BLaER1 treated with 17β-estradiol and CSF1 and Interleukin-3, amounts not matched to agents 10 nM and 100 nM (cell line): Measurements from ENCODE around the gene RNF34.
"Not testable (repeated sequence)": the region's sequence is repeated elsewhere in the genome, so short reads cannot be mapped to it uniquely, and the experiment has no call there.

Experiments
- H3K27ac ChIP-seq, 11 experiments: shearing (Covaris generic); formaldehyde crosslinking; 2 replicates each; pipeline ENCODE4 v1.8.1; 2022
- H3K27me3 ChIP-seq, 11 experiments: shearing (Covaris generic); formaldehyde crosslinking; 2 replicates each; pipeline ENCODE4 v1.8.1; 2022
- H3K36me3 ChIP-seq, 11 experiments: shearing (Covaris generic); formaldehyde crosslinking; 2 replicates each; pipeline ENCODE4 v1.8.1; 2022
- H3K4me1 ChIP-seq, 10 experiments: shearing (Covaris generic); formaldehyde crosslinking; 2 replicates each; pipeline ENCODE4 v1.8.1; 2022
- H3K4me2 ChIP-seq, 11 experiments: shearing (Covaris generic); formaldehyde crosslinking; 2 replicates each; pipeline ENCODE4 v1.8.1; 2022
- H3K4me3 ChIP-seq, 10 experiments: shearing (Covaris generic); formaldehyde crosslinking; 2 replicates each; pipeline ENCODE4 v1.8.1; 2022
- H3K9ac ChIP-seq, 11 experiments: shearing (Covaris generic); formaldehyde crosslinking; 2 replicates each; pipeline ENCODE4 v1.8.1; 2022
- H3K9me3 ChIP-seq, 11 experiments: shearing (Covaris generic); formaldehyde crosslinking; replicated peaks in 1 of 11; 2 replicates each; pipeline ENCODE4 v1.8.1; 2022
- H4K20me1 ChIP-seq, 11 experiments: shearing (Covaris generic); formaldehyde crosslinking; 2 replicates each; pipeline ENCODE4 v1.8.1; 2022
- Cebpa-rat ChIP-seq, 11 experiments: shearing (Covaris generic); IDR thresholded peaks; 2 replicates each; pipeline ENCODE4 v1.8.1; 2022

The RNF34 gene

DNA sequence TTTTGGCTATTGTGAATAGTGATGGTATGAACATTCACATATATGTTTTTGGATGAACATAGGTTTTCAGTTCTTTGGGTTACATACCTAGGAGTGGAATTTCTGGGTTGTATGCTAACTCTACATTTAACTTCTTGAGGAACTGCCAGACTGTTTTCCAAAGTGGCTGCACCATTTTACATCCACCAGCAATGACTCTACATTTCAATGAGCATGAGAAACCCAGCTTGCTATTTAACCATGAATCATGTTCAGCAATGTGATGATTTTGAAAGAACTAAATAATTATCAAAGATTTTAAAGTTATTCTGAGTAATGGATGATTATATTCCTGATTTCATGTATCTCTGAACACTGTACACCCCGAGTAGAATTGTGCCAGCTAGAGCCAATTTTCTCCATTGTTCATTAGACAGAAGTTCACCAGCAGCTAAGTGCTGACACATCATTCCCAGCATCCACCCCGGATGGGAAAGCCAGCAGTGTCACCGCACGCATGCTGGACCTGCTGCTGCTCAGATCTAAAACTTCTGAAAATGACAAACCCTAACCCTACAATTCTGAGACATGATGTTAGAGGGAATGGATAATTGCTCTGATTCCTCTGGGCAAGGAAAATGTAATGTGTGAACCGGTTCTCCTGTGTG lies 34.4 kb upstream of the RNF34 start:
- no peak overlapping the region for H3K4me3 ChIP-seq
- peaks cover 0 to 22% (median 9%) of the 10 kb centered on the region in 10 experiments; a peak in 12 of 20 replicates for H3K4me1 ChIP-seq
- no peaks in the 10 kb centered on the region for H3K36me3 ChIP-seq
- TF ChIP-seq Cebpa-rat (IDR thresholded peaks at IDR 0.05): no peak
- H3K27ac ChIP-seq: no peak overlapping the region
- H4K20me1 ChIP-seq: no peaks in the 10 kb centered on the region
- no peak overlapping the region for H3K9ac ChIP-seq
- H3K27me3 ChIP-seq: no peaks in the 10 kb centered on the region
- no peaks in the 10 kb centered on the region for H3K9me3 ChIP-seq
- peak overlapping the region in 5 of 11 experiments; percentile 56 to 73 (median 71); a peak in 8 of 22 replicates for H3K4me2 ChIP-seq

- Histone ChIP-seq H3K9ac (no peak overlapping the region), H4K20me1 (no peaks in the 10 kb centered on the region), H3K9me3 (no peaks in the 10 kb centered on the region), H3K27me3 (no peaks in the 10 kb centered on the region), H3K4me2 (peak overlapping the region in 3 of 11 experiments; percentile 71 to 73 (median 72); a peak in 4 of 22 replicates), H3K27ac (no peak overlapping the region), H3K4me3 (no peak overlapping the region), H3K36me3 (no peaks in the 10 kb centered on the region), H3K4me1 (peaks cover 0 to 22% (median 9%) of the 10 kb centered on the region in 10 experiments; a peak in 12 of 20 replicates)
- no peak for TF ChIP-seq Cebpa-rat (IDR thresholded peaks at IDR 0.05)
Measured at GRCh38 chr12:121366063-121366459, 33.9 kb upstream of the RNF34 start.

GRCh38 chr12:121371404-121371803 lies 28.5 kb upstream of the RNF34 start:
- no peaks in the 10 kb centered on the region for H3K4me1 ChIP-seq

DNA sequence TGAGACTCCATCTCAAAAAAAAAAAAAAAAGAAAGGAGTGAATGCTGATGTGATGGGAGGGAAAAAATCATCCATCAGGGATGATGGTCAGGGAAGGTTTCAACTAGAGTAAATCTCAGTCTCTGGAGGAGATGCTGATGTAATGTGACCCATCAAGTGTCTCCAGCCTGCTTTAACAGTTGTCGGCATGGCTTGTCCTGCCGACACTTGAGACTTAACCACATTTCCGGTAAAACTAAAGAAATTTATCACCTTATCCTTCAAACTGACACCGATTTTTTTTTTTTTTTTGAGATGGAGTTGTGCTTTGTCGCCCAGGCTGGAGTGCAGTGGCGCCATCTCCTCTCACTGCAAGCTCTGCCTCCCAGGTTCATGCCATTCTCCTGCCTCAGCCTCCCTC lies 26.2 kb upstream of the RNF34 start:
- Histone ChIP-seq H4K20me1 (no peaks in the 10 kb centered on the region), H3K4me2 (no peak overlapping the region), H3K9me3 (peaks cover 0 to 9% (median 0%) of the 10 kb centered on the region in 11 experiments; a peak in 4 of 22 replicates), H3K36me3 (no peaks in the 10 kb centered on the region), H3K27ac (no peak overlapping the region), H3K4me1 (no peaks in the 10 kb centered on the region), H3K4me3 (no peak overlapping the region), H3K27me3 (no peaks in the 10 kb centered on the region), H3K9ac (no peak overlapping the region)
- no peak for TF ChIP-seq Cebpa-rat (IDR thresholded peaks at IDR 0.05)

More at GRCh38 chr12:121371404-121371803, 28.5 kb upstream of the RNF34 start:
- H3K9ac ChIP-seq: no peak overlapping the region
- H3K9me3 ChIP-seq: peaks cover 0 to 9% (median 0%) of the 10 kb centered on the region in 11 experiments; a peak in 4 of 22 replicates
- H4K20me1 ChIP-seq: no peaks in the 10 kb centered on the region
- no peak overlapping the region for H3K4me2 ChIP-seq
- no peak overlapping the region for H3K27ac ChIP-seq
- no peak overlapping the region for H3K4me3 ChIP-seq
- TF ChIP-seq Cebpa-rat (IDR thresholded peaks at IDR 0.05): no peak
- H3K36me3 ChIP-seq: no peaks in the 10 kb centered on the region
- H3K27me3 ChIP-seq: no peaks in the 10 kb centered on the region

DNA sequence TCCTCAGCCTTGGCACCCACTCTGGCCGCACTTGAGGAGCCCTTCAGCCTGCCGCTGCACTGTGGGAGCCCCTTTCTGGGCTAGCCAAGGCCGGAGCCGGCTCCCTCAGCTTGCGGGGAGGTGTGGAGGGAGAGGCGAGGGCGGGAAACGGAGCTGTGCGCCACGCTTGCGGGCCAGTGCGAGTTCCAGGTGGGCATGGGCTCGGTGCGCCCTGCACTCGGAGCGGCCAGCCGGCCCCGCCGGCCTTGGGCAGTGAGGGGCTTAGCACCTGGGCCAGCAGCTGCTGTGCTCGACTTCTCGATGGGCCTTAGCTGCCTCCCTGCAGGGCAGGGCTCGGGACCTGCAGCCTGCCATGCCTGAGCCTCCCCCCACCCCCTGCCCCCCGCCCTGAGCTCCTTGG lies 25.6 kb upstream of the RNF34 start:
- H3K9me3 ChIP-seq, H3K4me3 ChIP-seq, H4K20me1 ChIP-seq, H3K9ac ChIP-seq, H3K27ac ChIP-seq, H3K4me2 ChIP-seq, H3K27me3 ChIP-seq, H3K4me1 ChIP-seq, H3K36me3 ChIP-seq: not testable (repeated sequence)

GRCh38 chr12:121374945-121375584 lies 24.9 kb upstream of the RNF34 start:
- not testable (repeated sequence) for H4K20me1 ChIP-seq, H3K9ac ChIP-seq, H3K4me3 ChIP-seq, H3K4me2 ChIP-seq, H3K27me3 ChIP-seq, H3K9me3 ChIP-seq, H3K4me1 ChIP-seq, H3K36me3 ChIP-seq, H3K27ac ChIP-seq

- Histone ChIP-seq H3K27me3 (no peaks in the 10 kb centered on the region), H3K4me3 (no peak overlapping the region), H3K36me3 (no peaks in the 10 kb centered on the region), H4K20me1 (no peaks in the 10 kb centered on the region), H3K9ac (no peak overlapping the region), H3K9me3 (peaks cover 0 to 9% (median 0%) of the 10 kb centered on the region in 11 experiments; a peak in 4 of 22 replicates), H3K4me2 (no peak overlapping the region), H3K4me1 (no peaks in the 10 kb centered on the region), H3K27ac (no peak overlapping the region)
- no peak for TF ChIP-seq Cebpa-rat (IDR thresholded peaks at IDR 0.05)
Measured at GRCh38 chr12:121376754-121377697, 22.9 kb upstream of the RNF34 start.

DNA sequence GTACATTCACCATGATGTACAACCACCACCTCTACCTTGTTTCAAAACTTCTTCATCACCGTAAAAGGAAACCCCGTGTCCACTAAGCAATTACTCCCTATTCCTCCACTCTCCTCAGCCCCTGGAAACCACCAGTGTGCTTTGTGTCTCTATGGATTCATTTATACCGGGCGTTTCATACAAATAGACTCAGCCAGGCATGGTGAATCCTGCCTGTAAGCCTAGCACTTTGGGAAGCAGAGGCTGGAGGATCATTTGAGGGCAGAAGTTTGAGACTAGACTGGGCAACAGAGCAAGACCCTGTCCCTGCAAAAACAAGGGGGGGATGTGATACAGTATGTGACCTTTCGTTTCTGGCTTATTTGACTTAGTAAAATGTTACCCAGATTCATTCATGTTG lies 21.2 kb upstream of the RNF34 start:
- Histone ChIP-seq H3K9ac (no peak overlapping the region), H3K9me3 (peaks cover 0 to 9% (median 0%) of the 10 kb centered on the region in 11 experiments; a peak in 4 of 22 replicates), H3K27me3 (no peaks in the 10 kb centered on the region), H3K27ac (no peak overlapping the region), H3K4me1 (no peaks in the 10 kb centered on the region), H3K36me3 (no peaks in the 10 kb centered on the region), H3K4me3 (no peak overlapping the region), H3K4me2 (no peak overlapping the region), H4K20me1 (no peaks in the 10 kb centered on the region)
- no peak for TF ChIP-seq Cebpa-rat (IDR thresholded peaks at IDR 0.05)

DNA sequence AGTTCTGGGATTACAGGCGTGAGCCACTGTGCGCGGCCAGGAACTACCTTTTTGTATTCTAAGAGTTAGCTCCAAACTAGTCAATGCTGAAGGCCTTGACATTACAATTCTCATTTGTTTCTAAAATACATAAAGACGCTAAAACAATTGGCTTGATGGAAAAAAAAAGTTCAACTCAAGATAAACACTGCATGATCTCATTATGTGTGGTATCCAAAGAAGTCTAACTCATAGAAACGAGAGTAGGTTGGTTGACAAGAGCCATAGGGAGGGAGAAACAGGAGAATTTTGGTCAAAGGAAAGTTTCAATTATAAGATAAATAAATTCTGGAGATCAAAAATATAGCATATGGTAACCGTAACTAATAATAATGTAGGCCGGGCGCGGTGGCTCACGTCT lies 20.0 kb upstream of the RNF34 start:
- Histone ChIP-seq H4K20me1 (no peaks in the 10 kb centered on the region), H3K9ac (no peak overlapping the region), H3K27me3 (no peaks in the 10 kb centered on the region), H3K4me3 (no peak overlapping the region), H3K9me3 (peaks cover 0 to 7% (median 0%) of the 10 kb centered on the region in 11 experiments; a peak in 4 of 22 replicates), H3K4me2 (no peak overlapping the region), H3K27ac (no peak overlapping the region), H3K36me3 (no peaks in the 10 kb centered on the region), H3K4me1 (no peaks in the 10 kb centered on the region)
- no peak for TF ChIP-seq Cebpa-rat (IDR thresholded peaks at IDR 0.05)
